H9 (cell line): ENCODE results near the gene EPM2A. TPM values are rescaled to one million over a fixed set of nuclear protein-coding genes. Genes with fewer than 3 reads are reported as not detected.

Experiments
- DNase-seq: peaks from one replicate; pipeline ENCODE4 v3.0.0-alpha.2; 2017
- H2AFZ ChIP-seq: one replicate; pipeline ENCODE4 v1.6.1; 2013; ENCODE audit warnings: mild to moderate bottlenecking, low read length, control low read depth, moderate library complexity
- H2AK5ac ChIP-seq: 2 replicates; pipeline ENCODE4 v1.6.1; 2013; ENCODE audit warnings: low read length, control low read depth, mixed read lengths; ENCODE audit not compliant: insufficient read length
- H2BK120ac ChIP-seq: one replicate; pipeline ENCODE4 v1.6.1; 2013; ENCODE audit warnings: low read depth, mild to moderate bottlenecking, low read length, control low read depth, inconsistent platforms; ENCODE audit not compliant: poor library complexity, severe bottlenecking
- H2BK12ac ChIP-seq: 2 replicates; pipeline ENCODE4 v1.6.1; 2013; ENCODE audit warnings: low read length, control low read depth, mixed read lengths, low read depth; ENCODE audit not compliant: insufficient read length
- H2BK15ac ChIP-seq: 2 replicates; pipeline ENCODE4 v1.6.1; 2013; ENCODE audit warnings: low read depth, low read length, control low read depth
- H2BK20ac ChIP-seq: one replicate; pipeline ENCODE4 v1.6.1; 2013; ENCODE audit warnings: low read depth, mild to moderate bottlenecking, low read length, control low read depth, inconsistent platforms; ENCODE audit not compliant: poor library complexity, severe bottlenecking
- H2BK5ac ChIP-seq: 2 replicates; pipeline ENCODE4 v1.6.1; 2013; ENCODE audit warnings: low read length, control low read depth, mixed read lengths; ENCODE audit not compliant: insufficient read length
- H3K14ac ChIP-seq: 2 replicates; pipeline ENCODE4 v1.6.1; 2013; ENCODE audit warnings: low read length, control low read depth; ENCODE audit not compliant: insufficient read depth
- H3K18ac ChIP-seq: 2 replicates; pipeline ENCODE4 v1.6.1; 2013; ENCODE audit warnings: low read depth, mild to moderate bottlenecking, mixed read lengths, low read length, control low read depth; ENCODE audit not compliant: insufficient read length
- H3K23ac ChIP-seq: 2 replicates; pipeline ENCODE4 v1.6.1; 2013; ENCODE audit warnings: low read length, control low read depth, mixed read lengths, low read depth; ENCODE audit not compliant: insufficient read length
- H3K23me2 ChIP-seq: 2 replicates; pipeline ENCODE4 v1.6.1; 2013; ENCODE audit warnings: low read depth, mild to moderate bottlenecking, mixed read lengths, low read length, control low read depth; ENCODE audit not compliant: insufficient read length, poor library complexity, severe bottlenecking
- H3K27ac ChIP-seq: 2 replicates; pipeline ENCODE4 v1.5.1; 2013; ENCODE audit warnings: low read length, control low read depth, mixed read lengths, low read depth; ENCODE audit not compliant: insufficient read length
- H3K27me3 ChIP-seq: 2 replicates; pipeline ENCODE4 v1.6.1; 2013; ENCODE audit warnings: low read length, control low read depth, inconsistent platforms; ENCODE audit not compliant: insufficient read depth
- H3K4ac ChIP-seq: 2 replicates; pipeline ENCODE4 v1.6.1; 2013; ENCODE audit warnings: low read depth, mild to moderate bottlenecking, control low read depth, inconsistent platforms, low read length, moderate library complexity
- H3K4me1 ChIP-seq: 2 replicates; pipeline ENCODE4 v1.6.1; 2013; ENCODE audit warnings: low read length, control low read depth, inconsistent platforms; ENCODE audit not compliant: insufficient read depth
- H3K4me2 ChIP-seq: 2 replicates; pipeline ENCODE4 v1.6.1; 2013; ENCODE audit warnings: low read length, control low read depth, mixed read lengths; ENCODE audit not compliant: insufficient read length, insufficient read depth
- H3K56ac ChIP-seq: 2 replicates; pipeline ENCODE4 v1.6.1; 2013; ENCODE audit warnings: low read depth, mild to moderate bottlenecking, mixed read lengths, low read length, control low read depth; ENCODE audit not compliant: insufficient read length
- H3K79me1 ChIP-seq: 2 replicates; pipeline ENCODE4 v1.6.1; 2013; ENCODE audit warnings: low read depth, mild to moderate bottlenecking, moderate library complexity, low read length, control low read depth, inconsistent platforms; ENCODE audit not compliant: insufficient read depth, poor library complexity, severe bottlenecking
- H3K79me2 ChIP-seq: 2 replicates; pipeline ENCODE4 v1.6.1; 2013; ENCODE audit warnings: low read length, control low read depth, inconsistent platforms; ENCODE audit not compliant: insufficient read depth
- H3K9ac ChIP-seq: 2 replicates; pipeline ENCODE4 v1.6.1; 2013; ENCODE audit warnings: low read length, control low read depth, mixed read lengths; ENCODE audit not compliant: insufficient read length; ENCODE audit errors: extremely low read depth
- H3K9me3 ChIP-seq: one replicate; pipeline ENCODE4 v1.6.1; 2013; ENCODE audit warnings: low read depth, low read length, inconsistent platforms; ENCODE audit not compliant: control insufficient read depth
- H3T11ph ChIP-seq: one replicate; pipeline ENCODE4 v1.6.1; 2013; ENCODE audit warnings: mild to moderate bottlenecking, low read length, control low read depth, inconsistent platforms
- H4K20me1 ChIP-seq: one replicate; pipeline ENCODE4 v1.6.1; 2013; ENCODE audit not compliant: control insufficient read depth, insufficient read length, insufficient read depth
- H4K5ac ChIP-seq: 2 replicates; pipeline ENCODE4 v1.6.1; 2013; ENCODE audit warnings: low read depth, mild to moderate bottlenecking, mixed read lengths, low read length, control low read depth; ENCODE audit not compliant: insufficient read length
- H4K8ac ChIP-seq: replicated peaks from 2 replicates; pipeline ENCODE4 v1.6.1; 2013; ENCODE audit warnings: low read length, control low read depth, mixed read lengths, low read depth; ENCODE audit not compliant: insufficient read length
- H4K91ac ChIP-seq: 2 replicates; pipeline ENCODE4 v1.6.1; 2013; ENCODE audit warnings: low read depth, mild to moderate bottlenecking, moderate library complexity, mixed read lengths, low read length, control low read depth; ENCODE audit not compliant: insufficient read length
- H3K27ac Mint-ChIP-seq, 3 experiments: 2 replicates in 2 of 3; 3 replicates in 1 of 3; pipeline ENCODE4 v1.8.0; 2020 to 2021; ENCODE audit warnings: mixed read lengths in 3 of 3, mild to moderate bottlenecking in 1 of 3, moderate library complexity in 1 of 3
- H3K27me3 Mint-ChIP-seq: 2 replicates; pipeline ENCODE4 v1.8.0; 2021; ENCODE audit warnings: low read depth, mild to moderate bottlenecking, moderate library complexity, mixed read lengths
- H3K36me3 Mint-ChIP-seq, 3 experiments: 2 replicates in 2 of 3; 3 replicates in 1 of 3; pipeline ENCODE4 v1.8.0; 2020 to 2021; ENCODE audit warnings: low read depth in 3 of 3, mixed read lengths in 3 of 3; ENCODE audit not compliant: insufficient read depth in 1 of 3
- H3K4me1 Mint-ChIP-seq, 2 experiments: 2 replicates each; pipeline ENCODE4 v1.8.0; 2020; ENCODE audit warnings: mixed read lengths in 2 of 2
- H3K4me3 Mint-ChIP-seq, 2 experiments: 2 replicates in 1 of 2; 3 replicates in 1 of 2; pipeline ENCODE4 v1.8.0; 2020 to 2021; ENCODE audit warnings: mild to moderate bottlenecking in 2 of 2, mixed read lengths in 2 of 2, moderate library complexity in 1 of 2
- H3K9me3 Mint-ChIP-seq, 2 experiments: 2 replicates in 1 of 2; 3 replicates in 1 of 2; pipeline ENCODE4 v1.8.0; 2020; ENCODE audit warnings: mild to moderate bottlenecking in 2 of 2, mixed read lengths in 2 of 2, moderate library complexity in 1 of 2
- CTCF ChIP-seq: fragments of 200-600 bp; sonication (generic); conservative IDR thresholded peaks from 3 replicates; pipeline ENCODE4 v1.8.0; 2021; ENCODE audit warnings: antibody characterized with exemption, mild to moderate bottlenecking
- WGBS: extraction: QIAGEN DNeasy Blood & Tissue Kit; methylation state at CpG from one replicate; pipeline ENCODE4 v1.1.7; 2013; ENCODE audit warnings: missing lambda C conversion rate, low lambda C conversion rate, mixed read lengths; ENCODE audit not compliant: insufficient read length; ENCODE audit errors: extremely low coverage; 5-methylcytosine and 5-hydroxymethylcytosine counted together
- total RNA-seq: library from RNA; stranded (reverse); gene quantifications from 2 replicates; pipeline ENCODE4 v1.2.1, GENCODE V29; 2021

The EPM2A gene
- total RNA-seq, 1 experiment from 2014 or later, result 8.2 TPM

DNA sequence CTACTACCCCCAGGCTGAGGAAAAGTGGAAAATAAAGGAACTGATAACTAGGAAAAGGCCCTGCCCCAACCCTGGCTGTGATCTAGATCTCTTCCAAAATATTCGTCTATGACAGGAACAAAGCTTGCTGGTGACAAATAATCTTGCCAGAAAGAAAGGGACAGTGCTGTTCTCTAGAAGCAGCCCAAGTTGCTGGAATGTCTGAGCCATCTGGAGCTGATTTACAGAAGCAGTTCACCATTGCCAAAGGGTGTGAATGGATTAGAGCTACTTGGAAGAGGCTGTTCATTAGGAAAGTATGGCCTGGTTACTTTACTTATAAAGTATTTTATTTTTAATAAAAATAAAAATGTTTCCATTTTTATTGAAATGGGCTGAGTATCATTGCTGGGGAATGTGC lies 146.3 kb downstream of the EPM2A start:
- no peak overlapping the region for H2AFZ ChIP-seq
- H4K20me1 ChIP-seq, result no peaks in the 10 kb centered on the region
- no peak overlapping the region for H3K56ac ChIP-seq
- H2BK12ac ChIP-seq, result no peak overlapping the region
- H3T11ph ChIP-seq, result no peak overlapping the region
- H4K91ac ChIP-seq, result no peak overlapping the region
- H3K4me1 ChIP-seq, result no peaks in the 10 kb centered on the region
- no peaks in the 10 kb centered on the region for H3K23me2 ChIP-seq
- H2BK120ac ChIP-seq, result no peak overlapping the region
- H3K18ac ChIP-seq, result no peak overlapping the region
- H3K4me2 ChIP-seq, result no peak overlapping the region
- H4K5ac ChIP-seq, result no peak overlapping the region
- H3K79me1 ChIP-seq, result no peaks in the 10 kb centered on the region
- Mint-ChIP-seq H3K4me1 (no peaks in the 10 kb centered on the region), H3K4me3 (no peak overlapping the region), H3K27ac (no peak overlapping the region), H3K36me3 (no peaks in the 10 kb centered on the region), H3K27me3 (no peaks in the 10 kb centered on the region), H3K9me3 (no peaks in the 10 kb centered on the region)
- no peaks in the 10 kb centered on the region for H3K9me3 ChIP-seq
- H3K79me2 ChIP-seq, result no peaks in the 10 kb centered on the region
- no peak overlapping the region for H3K14ac ChIP-seq
- no peak overlapping the region for H3K4ac ChIP-seq
- no peak overlapping the region for H2BK15ac ChIP-seq
- H3K23ac ChIP-seq, result no peak overlapping the region
- no peak overlapping the region for H3K9ac ChIP-seq
- no peak overlapping the region for H2BK20ac ChIP-seq
- H3K27ac ChIP-seq, result no peak overlapping the region
- H2BK5ac ChIP-seq, result no peak overlapping the region
- no peak overlapping the region for H2AK5ac ChIP-seq
- no peak for TF ChIP-seq CTCF
- no peak overlapping the region for H4K8ac ChIP-seq
- no peak for DNase-seq
- WGBS, result no CpG with 5 or more reads among the region's 1 CpG
- no peaks in the 10 kb centered on the region for H3K27me3 ChIP-seq
